HG02763 (cell line): ENCODE data around the gene KIAA0319L.

ENCODE experiments used
- ATAC-seq: cut with Tn5 transposase; IDR thresholded peaks from one replicate; pipeline ENCODE4 v1.9.1; 2021; ENCODE audit warnings: mild to moderate bottlenecking, moderate library complexity; ENCODE audit not compliant: unreplicated experiment

Gene KIAA0319L

GRCh38 chr1:35451125-35451528 lies 106.1 kb downstream of the KIAA0319L start:
- ATAC-seq = no peak

GRCh38 chr1:35449334-35450008 lies 107.7 kb downstream of the KIAA0319L start:
- no peak for ATAC-seq

- ATAC-seq = no peak
These were observed 108.8 kb downstream of the KIAA0319L start for GRCh38 chr1:35448344-35448801.

GRCh38 chr1:35447278-35447677 lies 109.9 kb downstream of the KIAA0319L start:
- ATAC-seq = no peak

- no peak for ATAC-seq
These were observed 112.8 kb downstream of the KIAA0319L start for GRCh38 chr1:35444519-35444774.

- ATAC-seq = no peak
These were observed 113.3 kb downstream of the KIAA0319L start for GRCh38 chr1:35443768-35444518.

GRCh38 chr1:35442734-35443133 lies 114.5 kb downstream of the KIAA0319L start:
- ATAC-seq = no peak

- ATAC-seq = no peak
These were observed 115.2 kb downstream of the KIAA0319L start for GRCh38 chr1:35441926-35442579.

- ATAC-seq = no peak
These were observed 117.6 kb downstream of the KIAA0319L start for GRCh38 chr1:35439626-35440025.

GRCh38 chr1:35437200-35437599 lies 120.0 kb downstream of the KIAA0319L start:
- no peak for ATAC-seq

GRCh38 chr1:35436078-35436477 lies 121.1 kb downstream of the KIAA0319L start:
- ATAC-seq = no peak

GRCh38 chr1:35434703-35435102 lies 122.5 kb downstream of the KIAA0319L start:
- ATAC-seq = no peak

- no peak for ATAC-seq
These were observed 123.5 kb downstream of the KIAA0319L start for GRCh38 chr1:35433714-35434113.

GRCh38 chr1:35432231-35432630 lies 125.0 kb downstream of the KIAA0319L start:
- no peak for ATAC-seq

GRCh38 chr1:35431173-35431599 lies 126.0 kb downstream of the KIAA0319L start:
- ATAC-seq = no peak

- no peak for ATAC-seq
These were observed 126.4 kb downstream of the KIAA0319L start for GRCh38 chr1:35430762-35431161.

GRCh38 chr1:35428360-35428759 lies 128.8 kb downstream of the KIAA0319L start:
- no peak for ATAC-seq

GRCh38 chr1:35426097-35426586 lies 131.1 kb downstream of the KIAA0319L start:
- no peak for ATAC-seq

- no peak for ATAC-seq
These were observed 148.3 kb downstream of the KIAA0319L start for GRCh38 chr1:35408925-35409324.

GRCh38 chr1:35407743-35408142 lies 149.5 kb downstream of the KIAA0319L start:
- ATAC-seq = no peak

GRCh38 chr1:35406103-35406502 lies 151.1 kb downstream of the KIAA0319L start:
- ATAC-seq = no peak

GRCh38 chr1:35401049-35401448 lies 156.2 kb downstream of the KIAA0319L start:
- ATAC-seq = no peak
